Lower leg skin (tissue), 4 donors: ENCODE data around the gene TRDMT1. TPM values are rescaled to one million over a fixed set of nuclear protein-coding genes. Genes with fewer than 3 reads are reported as not detected.

Source experiments
- DNase-seq, 2 donors: peaks; one replicate each; pipeline ENCODE4 v3.0.0-alpha.2; 2019; ENCODE audit warnings: low spot score in 2 of 2
- H3K4me3 ChIP-seq: fragments of 200-600 bp; sonication (generic); 2 replicates; pipeline ENCODE4 v1.5.1; 2017; ENCODE audit warnings: mild to moderate bottlenecking, low read depth; ENCODE audit not compliant: poor library complexity, severe bottlenecking
- POLR2A ChIP-seq, 2 donors: fragments of 450-650 bp; IDR thresholded peaks; one replicate each; pipeline ENCODE4 v1.6.1; 2016 to 2017; ENCODE audit warnings: antibody characterized with exemption in 2 of 2, mild to moderate bottlenecking in 1 of 2, moderate library complexity in 1 of 2
- WGBS, 2 donors: methylation state at CpG; one replicate each; pipeline ENCODE4 v1.1.5; 2018; 5-methylcytosine and 5-hydroxymethylcytosine counted together
- intact Hi-C: fragments of 100-400 bp; cut with DNase I; formaldehyde crosslinking; loops from one replicate; pipeline ENCODE4 v1.15.0; 2023; ENCODE audit warnings: low total_unique reads
- total RNA-seq, 4 donors: library from RNA; depleted of rRNA; stranded (reverse); fragments of >200 nt; gene quantifications; one replicate each; pipeline ENCODE4 v1.1.0, GENCODE V29; 2016
- TF ChIP-seq, protein P1 (sequence below), 3 donors: fragments of 450-650 bp; IDR thresholded peaks; one replicate each; pipeline ENCODE4 v1.5.1; 2016; ENCODE audit warnings: antibody characterized with exemption in 3 of 3, mild to moderate bottlenecking in 3 of 3, moderate library complexity in 2 of 3

Gene TRDMT1
- total RNA-seq, 4 donors from 2014 or later, result 3.9 to 4.5 (median 4.1) TPM

- 87 to 89% methylated on average over 3 of the region's 3 CpGs for WGBS, 2 donors
These were observed 91.8 kb downstream of the TRDMT1 start for GRCh38 chr10:17109475-17110207.

DNA sequence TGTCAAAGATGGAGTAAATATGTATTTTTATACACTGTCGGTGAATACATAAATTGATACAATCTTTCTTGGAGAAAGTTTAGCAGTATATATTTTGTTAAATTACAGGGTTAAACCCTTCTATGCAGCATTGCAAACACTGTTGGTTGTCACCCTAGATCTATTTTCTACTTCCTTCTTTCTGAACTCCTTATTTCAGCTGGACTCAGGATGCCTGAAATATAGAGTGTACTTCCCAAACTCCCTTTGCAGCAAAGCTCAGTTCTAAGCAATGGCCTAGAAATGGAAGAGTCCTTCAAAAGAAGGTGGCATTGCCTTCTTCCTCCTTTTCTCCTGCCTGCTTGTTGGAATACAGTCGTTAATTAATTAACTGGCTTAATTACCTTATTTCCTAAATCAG is 92.4 kb downstream of the TRDMT1 start:
- DNase-seq, result no peak
- intact Hi-C loops, result no loop called here
- 75 to 84% methylated on average over 2 of the region's 2 CpGs for WGBS, 2 donors
- H3K4me3 ChIP-seq, result no peak overlapping the region
- TF ChIP-seq, protein P1, sequence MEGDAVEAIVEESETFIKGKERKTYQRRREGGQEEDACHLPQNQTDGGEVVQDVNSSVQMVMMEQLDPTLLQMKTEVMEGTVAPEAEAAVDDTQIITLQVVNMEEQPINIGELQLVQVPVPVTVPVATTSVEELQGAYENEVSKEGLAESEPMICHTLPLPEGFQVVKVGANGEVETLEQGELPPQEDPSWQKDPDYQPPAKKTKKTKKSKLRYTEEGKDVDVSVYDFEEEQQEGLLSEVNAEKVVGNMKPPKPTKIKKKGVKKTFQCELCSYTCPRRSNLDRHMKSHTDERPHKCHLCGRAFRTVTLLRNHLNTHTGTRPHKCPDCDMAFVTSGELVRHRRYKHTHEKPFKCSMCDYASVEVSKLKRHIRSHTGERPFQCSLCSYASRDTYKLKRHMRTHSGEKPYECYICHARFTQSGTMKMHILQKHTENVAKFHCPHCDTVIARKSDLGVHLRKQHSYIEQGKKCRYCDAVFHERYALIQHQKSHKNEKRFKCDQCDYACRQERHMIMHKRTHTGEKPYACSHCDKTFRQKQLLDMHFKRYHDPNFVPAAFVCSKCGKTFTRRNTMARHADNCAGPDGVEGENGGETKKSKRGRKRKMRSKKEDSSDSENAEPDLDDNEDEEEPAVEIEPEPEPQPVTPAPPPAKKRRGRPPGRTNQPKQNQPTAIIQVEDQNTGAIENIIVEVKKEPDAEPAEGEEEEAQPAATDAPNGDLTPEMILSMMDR (IDR thresholded peaks at IDR 0.05), result no peak
- no peak for TF ChIP-seq POLR2A (IDR thresholded peaks at IDR 0.05)

More at GRCh38 chr10:17109475-17110207, 91.8 kb downstream of the TRDMT1 start:
- H3K4me3 ChIP-seq, result no peak overlapping the region
- TF ChIP-seq, protein P1 (IDR thresholded peaks at IDR 0.05), result no peak
- TF ChIP-seq POLR2A (IDR thresholded peaks at IDR 0.05), result no peak
- no peak for DNase-seq
- intact Hi-C loops, result no loop called here

DNA sequence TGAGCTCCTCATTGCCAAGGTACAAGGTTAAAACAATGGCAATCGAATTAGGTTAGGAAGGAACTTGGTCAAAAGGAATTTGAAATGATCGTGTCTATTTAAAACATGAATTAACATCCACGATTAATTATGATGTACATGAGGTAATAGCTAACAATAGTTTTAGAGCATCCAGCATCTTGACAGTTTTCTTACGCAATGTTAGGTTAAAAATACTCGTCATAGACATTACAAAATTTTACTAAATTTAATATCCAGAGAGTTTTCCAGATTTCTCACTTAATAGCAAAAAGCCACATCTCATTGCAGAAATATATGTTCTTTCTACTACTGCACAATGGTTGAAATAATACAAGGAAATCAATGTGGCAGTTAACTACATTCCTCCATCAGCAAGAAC is 94.5 kb downstream of the TRDMT1 start:
- H3K4me3 ChIP-seq, result no peak overlapping the region
- no peak for TF ChIP-seq POLR2A (IDR thresholded peaks at IDR 0.05)
- TF ChIP-seq, protein P1 (IDR thresholded peaks at IDR 0.05), result no peak
- DNase-seq, result no peak
- intact Hi-C loops, result no loop called here
- 83 to 88% methylated on average over 5 of the region's 5 CpGs for WGBS, 2 donors

DNA sequence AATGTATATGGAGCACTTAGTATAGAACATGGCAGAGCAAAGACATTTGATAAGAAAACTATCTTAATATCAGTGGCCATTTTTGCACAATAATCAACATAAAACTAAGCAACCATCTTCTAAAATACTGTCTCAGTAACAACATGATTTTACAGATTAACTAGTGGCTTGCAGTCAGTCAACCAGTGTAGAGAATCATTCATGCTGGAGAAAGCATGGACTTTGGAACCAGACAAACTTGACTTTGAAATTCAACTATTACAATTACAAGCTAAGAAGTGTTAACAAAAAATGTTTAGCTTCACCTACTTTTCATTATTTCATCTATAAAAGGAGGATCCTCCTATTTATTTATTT is 99.6 kb downstream of the TRDMT1 start:
- TF ChIP-seq, protein P1 (IDR thresholded peaks at IDR 0.05), result no peak
- TF ChIP-seq POLR2A (IDR thresholded peaks at IDR 0.05), result no peak
- no peak for DNase-seq
- no peak overlapping the region for H3K4me3 ChIP-seq
- intact Hi-C loops, result no loop called here

DNA sequence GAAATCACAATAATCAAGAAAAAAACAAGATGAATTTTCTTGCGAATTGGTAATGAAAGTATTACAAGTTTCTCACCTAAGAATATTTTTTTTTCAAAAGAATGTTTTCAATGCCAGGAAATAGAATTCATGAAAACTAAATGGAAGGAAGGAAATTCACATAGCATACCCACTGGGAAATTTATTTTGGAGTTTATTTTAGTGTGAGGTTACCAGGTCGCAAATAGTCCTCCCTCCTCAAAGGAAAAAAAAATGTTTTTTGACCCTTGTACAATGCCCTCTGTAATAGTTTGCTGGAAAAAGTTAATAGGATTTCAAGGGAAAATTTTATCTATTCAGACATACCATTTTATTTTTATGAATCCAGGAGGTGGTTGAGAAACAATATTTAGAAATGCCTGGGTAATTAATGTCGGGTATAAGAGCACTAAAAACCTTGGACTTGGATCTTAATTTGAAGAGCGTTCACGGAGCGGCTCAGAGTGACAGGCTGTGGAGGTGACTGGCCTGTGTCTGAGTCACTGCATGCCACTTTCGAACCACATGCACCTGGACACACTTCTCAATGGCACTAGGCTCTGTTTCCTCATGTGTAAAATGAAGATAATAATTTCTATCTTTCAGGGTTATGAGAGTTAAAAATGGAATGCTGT is 100.1 kb downstream of the TRDMT1 start:
- WGBS, 2 donors, result 81 to 85% methylated on average over 7 of the region's 7 CpGs
- H3K4me3 ChIP-seq, result no peak overlapping the region
- intact Hi-C loops, result no loop called here
- DNase-seq, result no peak
- TF ChIP-seq POLR2A (IDR thresholded peaks at IDR 0.05), result no peak
- TF ChIP-seq, protein P1 (IDR thresholded peaks at IDR 0.05), result no peak
